K562 (cell line): ENCODE results near the gene BRICD5. TPM values are rescaled to one million over a fixed set of nuclear protein-coding genes. Genes with fewer than 3 reads are reported as not detected.

ENCODE experiments used
- ATAC-seq: fragments of 200-7000 bp; cut with Tn5 transposase; 3 replicates; pipeline ENCODE4 v1.9.1; 2020; ENCODE audit warnings: moderate library complexity
- BruUV-seq: library from RNA; stranded (reverse); fragments of 400-500 nt; replicated peaks from 2 replicates; lab custom pipeline; 2021; lab: Mats Ljungman, UMichigan
- CTCF ChIA-PET: fragments of 300-600 bp; formaldehyde crosslinking; extraction: SDS; loops from one replicate; lab custom pipeline; 2021; ENCODE audit warnings: low intra/inter-chr PET ratio; lab: Yijun Ruan, JAX
- POLR2A ChIA-PET: fragments of 300-600, 350-650 bp; sonication (Branson Sonifier 250); formaldehyde crosslinking; extraction: SDS; loops from one replicate; lab custom pipeline; 2021; ENCODE audit warnings: antibody characterized with exemption, inconsistent platforms; lab: Yijun Ruan, JAX
- DNase-seq, 4 experiments: peaks; one replicate each; pipeline versions ENCODE4 v3.0.0 to v3.0.0-alpha.2; 2011 to 2018; ENCODE audit warnings: low spot score in 3 of 4, mixed read lengths in 3 of 4; ENCODE audit errors: extremely low read depth in 1 of 4
- FAIRE-seq: peaks from 2 replicates; lab custom pipeline; 2011; peaks lifted over from hg19 to GRCh38; lab: Jason Lieb, UNC
- H2AFZ ChIP-seq: 2 replicates; pipeline ENCODE4 v1.6.0; 2011; ENCODE audit warnings: low read depth, low read length, control low read depth, inconsistent platforms
- H3K27ac ChIP-seq: fragments of 200-600 bp; 3 replicates; pipeline ENCODE4 v1.8.0; 2011; ENCODE audit warnings: low read depth, mild to moderate bottlenecking, control low read depth, inconsistent platforms, low read length, moderate library complexity, mixed read lengths; ENCODE audit errors: extremely low read depth
- H3K27me3 ChIP-seq, 2 experiments: fragments of 300-600 bp in 1 of 2; 2 replicates in 1 of 2; 3 replicates in 1 of 2; pipeline versions ENCODE4 v1.6.0 to v1.8.0; 2011; ENCODE audit warnings: inconsistent platforms in 2 of 2, low read length in 2 of 2, mild to moderate bottlenecking in 1 of 2, mixed read lengths in 1 of 2, moderate library complexity in 1 of 2; ENCODE audit not compliant: control insufficient read depth in 2 of 2, insufficient read depth in 2 of 2
- H3K36me3 ChIP-seq: fragments of 300-600 bp; 3 replicates; pipeline ENCODE4 v1.8.0; 2011; ENCODE audit warnings: mild to moderate bottlenecking, low read length, inconsistent platforms; ENCODE audit not compliant: control insufficient read depth, insufficient read depth
- H3K4me1 ChIP-seq, 2 experiments: fragments of 200-600 bp in 1 of 2; replicated peaks in 1 of 2; 2 replicates in 1 of 2; 3 replicates in 1 of 2; pipeline versions ENCODE4 v1.5.1 to v1.8.0; 2011; ENCODE audit warnings: inconsistent platforms in 2 of 2, low read length in 2 of 2, mild to moderate bottlenecking in 1 of 2, mixed read lengths in 1 of 2, moderate library complexity in 1 of 2; ENCODE audit not compliant: control insufficient read depth in 2 of 2, insufficient read depth in 2 of 2
- H3K4me2 ChIP-seq: 2 replicates; pipeline ENCODE4 v1.6.1; 2011; ENCODE audit warnings: low read length, control low read depth, inconsistent platforms, mixed read lengths; ENCODE audit not compliant: insufficient read depth
- H3K4me3 ChIP-seq: fragments of 200-600 bp; sonication (generic), shearing (Covaris generic); 2 replicates; pipeline ENCODE4 v1.5.1; 2016; ENCODE audit warnings: control low read depth, inconsistent platforms
- H3K79me2 ChIP-seq: fragments of 200-600 bp; 3 replicates; pipeline ENCODE4 v1.8.0; 2011; ENCODE audit warnings: low read length, inconsistent platforms; ENCODE audit not compliant: control insufficient read depth, insufficient read depth
- H3K9ac ChIP-seq, 2 experiments: 2 replicates each; pipeline versions ENCODE4 v1.6.0 to v1.6.1; 2011; ENCODE audit warnings: low read depth in 2 of 2, low read length in 2 of 2, control low read depth in 1 of 2, inconsistent platforms in 1 of 2, mild to moderate bottlenecking in 1 of 2, mixed read lengths in 1 of 2; ENCODE audit not compliant: insufficient read depth in 1 of 2
- H3K9me1 ChIP-seq: one replicate; pipeline ENCODE4 v1.6.0; 2011; ENCODE audit warnings: inconsistent platforms, mild to moderate bottlenecking, low read length, moderate library complexity; ENCODE audit not compliant: control insufficient read depth, insufficient read depth
- H3K9me3 ChIP-seq: replicated peaks from 2 replicates; pipeline ENCODE4 v1.5.1; 2011; ENCODE audit warnings: low read depth, low read length, inconsistent platforms; ENCODE audit not compliant: control insufficient read depth, insufficient read depth
- H4K20me1 ChIP-seq: replicated peaks from 2 replicates; pipeline ENCODE4 v1.6.1; 2011; ENCODE audit warnings: low read length, inconsistent platforms, mixed read lengths; ENCODE audit not compliant: control insufficient read depth, insufficient read depth
- CHD2 ChIP-seq: IDR thresholded peaks from 2 replicates; pipeline ENCODE4 v1.6.1; 2011; ENCODE audit warnings: low read depth, low read length
- FOXJ3 ChIP-seq: sonication (generic); formaldehyde crosslinking; IDR thresholded peaks from 2 replicates; pipeline ENCODE4 v1.4.0; 2020; ENCODE audit warnings: mild to moderate bottlenecking, missing genetic modification reagents
- NFRKB ChIP-seq: fragments of 450-650 bp; IDR thresholded peaks from 2 replicates; pipeline ENCODE4 v1.6.1; 2016; ENCODE audit warnings: low read depth
- NR3C1 ChIP-seq: sonication (generic); formaldehyde crosslinking; IDR thresholded peaks from 2 replicates; pipeline ENCODE4 v1.8.1; 2022; ENCODE audit warnings: missing genetic modification reagents
- SRSF9 ChIP-seq: fragments of 200-400 bp; formaldehyde crosslinking; IDR thresholded peaks from 2 replicates; pipeline ENCODE4 v1.6.1; 2017; ENCODE audit warnings: low read depth, low read length, borderline replicate concordance
- TRIM24 ChIP-seq, 2 experiments: fragments of 450-650 bp; IDR thresholded peaks; 2 replicates each; pipeline ENCODE4 v1.6.1; 2016
- ZKSCAN8 ChIP-seq: fragments of 200-800 bp; sonication (Bioruptor generic); IDR thresholded peaks from 2 replicates; pipeline ENCODE4 v1.6.1; 2016; ENCODE audit warnings: missing genetic modification characterization, missing compliant biosample characterization
- ZNF79 ChIP-seq: fragments of 250-450 bp; sonication (Bioruptor Pico); IDR thresholded peaks from 2 replicates; pipeline ENCODE4 v1.4.0; 2020; ENCODE audit warnings: low read depth, mild to moderate bottlenecking, moderate library complexity
- WGBS: fragments of 100-300 bp; shearing (Covaris generic); methylation state at CpG from one replicate; pipeline ENCODE4 v1.1.6; 2016; ENCODE audit warnings: low coverage, mixed read lengths; ENCODE audit not compliant: insufficient coverage; ENCODE audit errors: missing lambda C conversion rate; 5-methylcytosine and 5-hydroxymethylcytosine counted together
- in situ Hi-C: fragments of 300-500 bp; cut with MboI; formaldehyde crosslinking; loops from 4 replicates; pipeline ENCODE4 v1.15.0; 2018; ENCODE audit warnings: inconsistent platforms, mixed read lengths
- intact Hi-C: fragments of 100-400 bp; cut with micrococcal nuclease; formaldehyde crosslinking; loops from 2 replicates; pipeline ENCODE4 v1.14.2; 2022
- polyA plus RNA-seq, 8 experiments: library from polyadenylated mRNA; depleted of rRNA in 4 of 8; stranded (reverse) in 5 of 8; unstranded in 3 of 8; fragments of >200 nt; fragmentation: Nextera tagmentation in 2 of 8; fragmentation: Illumina TruSeq in 1 of 8; extraction: Ambion mirVana in 2 of 8; extraction: Trizol in 1 of 8; gene quantifications; 2 replicates each; pipeline versions ENCODE4 v1.2.1 to v1.2.3, GENCODE V29; 2011 to 2014; ENCODE audit warnings: inconsistent platforms in 1 of 8, missing spikeins in 1 of 8
- total RNA-seq, 7 experiments: library from RNA; depleted of rRNA in 6 of 7; stranded (reverse); fragments of >200 nt in 6 of 7; fragmentation: Illumina TruSeq in 2 of 7; extraction: Trizol in 2 of 7; gene quantifications; 2 replicates each; pipeline versions ENCODE4 v1.2.1 to v1.2.3, GENCODE V29; 2011 to 2021; ENCODE audit warnings: low replicate concordance in 1 of 7
- TF ChIP-seq, protein P1 (sequence below): sonication (generic); formaldehyde crosslinking; IDR thresholded peaks from 2 replicates; pipeline ENCODE4 v1.8.0; 2023; ENCODE audit warnings: missing genetic modification reagents, mild to moderate bottlenecking, borderline replicate concordance
- TF ChIP-seq, protein P2 (sequence below): fragments of 250-450 bp; sonication (Bioruptor Pico); IDR thresholded peaks from 2 replicates; pipeline ENCODE4 v1.9.0; 2021; ENCODE audit warnings: mild to moderate bottlenecking, inconsistent platforms
- TF ChIP-seq, protein P3 (sequence below): fragments of 450-650 bp; IDR thresholded peaks from one replicate; pipeline ENCODE4 v1.6.1; 2018; ENCODE audit warnings: mild to moderate bottlenecking, moderate library complexity; ENCODE audit not compliant: partially characterized antibody

BRICD5 gene
- total and polyA plus RNA-seq, 9 of the 15 experiments (the other 6 are each of a cell fraction or from before 2014, with no cell fraction given), result 0.24 to 15.1 (median 2.4) TPM; not detected in 1

DNA sequence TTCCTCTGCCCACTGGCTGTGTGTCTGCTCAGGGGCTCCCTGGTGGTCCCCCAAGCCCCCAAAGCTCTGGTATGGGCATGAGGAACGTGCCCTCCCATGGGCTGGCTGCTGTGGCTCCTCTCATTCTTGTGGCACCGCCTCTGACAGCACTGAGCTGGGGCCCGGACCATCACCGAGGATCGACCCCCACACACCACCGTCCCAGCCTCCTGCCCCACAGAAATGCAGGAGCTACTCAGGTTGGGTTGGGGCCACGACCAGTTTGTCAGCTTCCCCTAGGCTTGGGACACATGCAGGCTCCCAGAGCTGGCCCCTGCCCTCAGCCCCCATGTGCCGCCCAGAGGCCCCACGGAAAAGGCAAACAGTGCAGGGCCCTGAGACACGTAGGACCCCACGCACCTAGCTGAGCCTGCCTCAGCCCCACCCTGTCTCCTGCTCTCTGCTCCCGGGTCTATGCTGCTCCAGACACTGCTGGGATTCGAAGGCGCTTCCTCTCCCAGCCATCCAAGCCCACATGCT lies 11.0 kb downstream of the BRICD5 start:
- intact Hi-C loops, result loop anchor here (5.0 kb wide), 2 partner anchors 53 to 298 kb away; partner anchors contain the start of gene ECI1
- peaks cover 0 to 5% of the 10 kb centered on the region in 2 experiments; a peak in 2 of 5 replicates for H3K27me3 ChIP-seq
- H3K4me1 ChIP-seq, result peaks cover 5 to 46% of the 10 kb centered on the region in 2 experiments; a peak in 4 of 5 replicates
- H2AFZ ChIP-seq, result no peak overlapping the region
- WGBS, result 42% methylated on average over 14 of the region's 14 CpGs
- H3K79me2 ChIP-seq, result peaks cover 4% of the 10 kb centered on the region; the same call in 2 of the 3 replicates
- H3K9me1 ChIP-seq, result no peaks in the 10 kb centered on the region
- POLR2A ChIA-PET, result interaction anchor here (0.9 to 1.2 kb wide), 4 partner anchors 9 to 44 kb away, joined by 3 to 6 read pairs (median 4); partner anchors contain the start of gene TRAF7
- no TSS peak for BruUV-seq
- H3K9me3 ChIP-seq, result no peaks in the 10 kb centered on the region
- H3K4me2 ChIP-seq, result no peak overlapping the region
- no peak overlapping the region for H3K27ac ChIP-seq
- CTCF ChIA-PET, result no interaction called here
- peak overlapping the region in 1 of 2 experiments; percentile 56; a peak in 1 of 4 replicates for H3K9ac ChIP-seq
- H3K4me3 ChIP-seq, result no peak overlapping the region
- 0 out of 2 replicates have a peak, but pooled peaks cover under 1% of the 10 kb centered on the region for H4K20me1 ChIP-seq
- DNase-seq (no peak), FAIRE-seq (no peak), ATAC-seq (no peak)
- in situ Hi-C loops, result no loop called here
- H3K36me3 ChIP-seq, result no peaks in the 10 kb centered on the region
- TF ChIP-seq, protein P1, sequence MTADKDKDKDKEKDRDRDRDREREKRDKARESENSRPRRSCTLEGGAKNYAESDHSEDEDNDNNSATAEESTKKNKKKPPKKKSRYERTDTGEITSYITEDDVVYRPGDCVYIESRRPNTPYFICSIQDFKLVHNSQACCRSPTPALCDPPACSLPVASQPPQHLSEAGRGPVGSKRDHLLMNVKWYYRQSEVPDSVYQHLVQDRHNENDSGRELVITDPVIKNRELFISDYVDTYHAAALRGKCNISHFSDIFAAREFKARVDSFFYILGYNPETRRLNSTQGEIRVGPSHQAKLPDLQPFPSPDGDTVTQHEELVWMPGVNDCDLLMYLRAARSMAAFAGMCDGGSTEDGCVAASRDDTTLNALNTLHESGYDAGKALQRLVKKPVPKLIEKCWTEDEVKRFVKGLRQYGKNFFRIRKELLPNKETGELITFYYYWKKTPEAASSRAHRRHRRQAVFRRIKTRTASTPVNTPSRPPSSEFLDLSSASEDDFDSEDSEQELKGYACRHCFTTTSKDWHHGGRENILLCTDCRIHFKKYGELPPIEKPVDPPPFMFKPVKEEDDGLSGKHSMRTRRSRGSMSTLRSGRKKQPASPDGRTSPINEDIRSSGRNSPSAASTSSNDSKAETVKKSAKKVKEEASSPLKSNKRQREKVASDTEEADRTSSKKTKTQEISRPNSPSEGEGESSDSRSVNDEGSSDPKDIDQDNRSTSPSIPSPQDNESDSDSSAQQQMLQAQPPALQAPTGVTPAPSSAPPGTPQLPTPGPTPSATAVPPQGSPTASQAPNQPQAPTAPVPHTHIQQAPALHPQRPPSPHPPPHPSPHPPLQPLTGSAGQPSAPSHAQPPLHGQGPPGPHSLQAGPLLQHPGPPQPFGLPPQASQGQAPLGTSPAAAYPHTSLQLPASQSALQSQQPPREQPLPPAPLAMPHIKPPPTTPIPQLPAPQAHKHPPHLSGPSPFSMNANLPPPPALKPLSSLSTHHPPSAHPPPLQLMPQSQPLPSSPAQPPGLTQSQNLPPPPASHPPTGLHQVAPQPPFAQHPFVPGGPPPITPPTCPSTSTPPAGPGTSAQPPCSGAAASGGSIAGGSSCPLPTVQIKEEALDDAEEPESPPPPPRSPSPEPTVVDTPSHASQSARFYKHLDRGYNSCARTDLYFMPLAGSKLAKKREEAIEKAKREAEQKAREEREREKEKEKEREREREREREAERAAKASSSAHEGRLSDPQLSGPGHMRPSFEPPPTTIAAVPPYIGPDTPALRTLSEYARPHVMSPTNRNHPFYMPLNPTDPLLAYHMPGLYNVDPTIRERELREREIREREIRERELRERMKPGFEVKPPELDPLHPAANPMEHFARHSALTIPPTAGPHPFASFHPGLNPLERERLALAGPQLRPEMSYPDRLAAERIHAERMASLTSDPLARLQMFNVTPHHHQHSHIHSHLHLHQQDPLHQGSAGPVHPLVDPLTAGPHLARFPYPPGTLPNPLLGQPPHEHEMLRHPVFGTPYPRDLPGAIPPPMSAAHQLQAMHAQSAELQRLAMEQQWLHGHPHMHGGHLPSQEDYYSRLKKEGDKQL (CRISPR knock-in tag), result no peak
- TF ChIP-seq ZNF79 (CRISPR knock-in tag) (no peak), CHD2 (no peak), FOXJ3 (no peak), TRIM24 (IDR thresholded peaks at IDR 0.05) (no peak), SRSF9 (no peak), ZKSCAN8 (CRISPR knock-in tag) (no peak), NFRKB (no peak), NR3C1 (no peak)
- TF ChIP-seq, protein P2, sequence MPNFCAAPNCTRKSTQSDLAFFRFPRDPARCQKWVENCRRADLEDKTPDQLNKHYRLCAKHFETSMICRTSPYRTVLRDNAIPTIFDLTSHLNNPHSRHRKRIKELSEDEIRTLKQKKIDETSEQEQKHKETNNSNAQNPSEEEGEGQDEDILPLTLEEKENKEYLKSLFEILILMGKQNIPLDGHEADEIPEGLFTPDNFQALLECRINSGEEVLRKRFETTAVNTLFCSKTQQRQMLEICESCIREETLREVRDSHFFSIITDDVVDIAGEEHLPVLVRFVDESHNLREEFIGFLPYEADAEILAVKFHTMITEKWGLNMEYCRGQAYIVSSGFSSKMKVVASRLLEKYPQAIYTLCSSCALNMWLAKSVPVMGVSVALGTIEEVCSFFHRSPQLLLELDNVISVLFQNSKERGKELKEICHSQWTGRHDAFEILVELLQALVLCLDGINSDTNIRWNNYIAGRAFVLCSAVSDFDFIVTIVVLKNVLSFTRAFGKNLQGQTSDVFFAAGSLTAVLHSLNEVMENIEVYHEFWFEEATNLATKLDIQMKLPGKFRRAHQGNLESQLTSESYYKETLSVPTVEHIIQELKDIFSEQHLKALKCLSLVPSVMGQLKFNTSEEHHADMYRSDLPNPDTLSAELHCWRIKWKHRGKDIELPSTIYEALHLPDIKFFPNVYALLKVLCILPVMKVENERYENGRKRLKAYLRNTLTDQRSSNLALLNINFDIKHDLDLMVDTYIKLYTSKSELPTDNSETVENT (CRISPR knock-in tag), result no peak
- TF ChIP-seq, protein P3, sequence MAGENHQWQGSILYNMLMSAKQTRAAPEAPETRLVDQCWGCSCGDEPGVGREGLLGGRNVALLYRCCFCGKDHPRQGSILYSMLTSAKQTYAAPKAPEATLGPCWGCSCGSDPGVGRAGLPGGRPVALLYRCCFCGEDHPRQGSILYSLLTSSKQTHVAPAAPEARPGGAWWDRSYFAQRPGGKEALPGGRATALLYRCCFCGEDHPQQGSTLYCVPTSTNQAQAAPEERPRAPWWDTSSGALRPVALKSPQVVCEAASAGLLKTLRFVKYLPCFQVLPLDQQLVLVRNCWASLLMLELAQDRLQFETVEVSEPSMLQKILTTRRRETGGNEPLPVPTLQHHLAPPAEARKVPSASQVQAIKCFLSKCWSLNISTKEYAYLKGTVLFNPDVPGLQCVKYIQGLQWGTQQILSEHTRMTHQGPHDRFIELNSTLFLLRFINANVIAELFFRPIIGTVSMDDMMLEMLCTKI, result no peak
